Measurements from ENCODE around the gene MAGI2. TPM values are rescaled to one million over a fixed set of nuclear protein-coding genes. Genes with fewer than 3 reads are reported as not detected.
"Not testable (repeated sequence)": the region's sequence is repeated elsewhere in the genome, so short reads cannot be mapped to it uniquely, and the experiment has no call there.

MAGI2 gene
- total RNA-seq, 1 experiment from 2014 or later: 0.52 TPM

DNA sequence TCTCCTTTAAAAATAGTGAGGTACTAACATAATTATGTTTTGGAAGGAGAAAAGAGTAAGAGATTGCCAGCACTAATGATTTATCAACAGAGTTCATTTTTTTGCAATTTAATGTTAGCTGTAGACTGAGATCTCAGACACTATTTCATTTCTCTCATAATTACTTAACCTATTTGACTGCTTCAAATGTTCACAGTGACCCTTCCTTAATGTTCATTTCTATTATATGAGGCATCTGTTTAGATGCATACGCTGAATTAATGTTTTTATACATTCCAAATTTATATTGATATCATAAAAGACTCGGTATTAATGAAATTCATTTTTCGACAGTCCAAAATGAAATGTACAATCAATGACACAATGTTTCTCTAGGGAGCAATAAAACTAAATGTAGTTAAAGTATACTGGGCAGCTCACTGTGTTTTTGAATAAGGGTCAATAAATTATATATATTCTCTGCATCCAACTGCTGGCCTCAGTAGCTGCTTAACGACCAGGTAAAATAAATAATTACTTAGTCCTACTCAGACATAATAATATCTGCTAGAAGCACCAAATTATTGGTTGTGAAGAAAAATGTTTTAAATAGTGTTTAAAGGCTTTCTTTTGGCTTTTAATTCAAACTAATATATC lies 373.4 kb downstream of the MAGI2 start:
- no peak overlapping the region for H3K27ac Mint-ChIP-seq (ENCODE audit: unreplicated experiment)
- H3K36me3 Mint-ChIP-seq (ENCODE audit: insufficient read depth, unreplicated experiment): no peaks in the 10 kb centered on the region
- no peaks in the 10 kb centered on the region for H3K27me3 Mint-ChIP-seq (ENCODE audit: unreplicated experiment)
- no peaks in the 10 kb centered on the region for H3K4me1 Mint-ChIP-seq (ENCODE audit: low read depth, unreplicated experiment)
- CTCF ChIA-PET: no interaction called here
- BruUV-seq (replicated peaks): no TSS peak
- H3K4me3 Mint-ChIP-seq (ENCODE audit: low read depth, unreplicated experiment): no peak overlapping the region
- no peak for DNase-seq
- TF ChIP-seq, protein P1, sequence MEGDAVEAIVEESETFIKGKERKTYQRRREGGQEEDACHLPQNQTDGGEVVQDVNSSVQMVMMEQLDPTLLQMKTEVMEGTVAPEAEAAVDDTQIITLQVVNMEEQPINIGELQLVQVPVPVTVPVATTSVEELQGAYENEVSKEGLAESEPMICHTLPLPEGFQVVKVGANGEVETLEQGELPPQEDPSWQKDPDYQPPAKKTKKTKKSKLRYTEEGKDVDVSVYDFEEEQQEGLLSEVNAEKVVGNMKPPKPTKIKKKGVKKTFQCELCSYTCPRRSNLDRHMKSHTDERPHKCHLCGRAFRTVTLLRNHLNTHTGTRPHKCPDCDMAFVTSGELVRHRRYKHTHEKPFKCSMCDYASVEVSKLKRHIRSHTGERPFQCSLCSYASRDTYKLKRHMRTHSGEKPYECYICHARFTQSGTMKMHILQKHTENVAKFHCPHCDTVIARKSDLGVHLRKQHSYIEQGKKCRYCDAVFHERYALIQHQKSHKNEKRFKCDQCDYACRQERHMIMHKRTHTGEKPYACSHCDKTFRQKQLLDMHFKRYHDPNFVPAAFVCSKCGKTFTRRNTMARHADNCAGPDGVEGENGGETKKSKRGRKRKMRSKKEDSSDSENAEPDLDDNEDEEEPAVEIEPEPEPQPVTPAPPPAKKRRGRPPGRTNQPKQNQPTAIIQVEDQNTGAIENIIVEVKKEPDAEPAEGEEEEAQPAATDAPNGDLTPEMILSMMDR (IDR thresholded peaks at IDR 0.05; ENCODE audit: unreplicated experiment): no peak
- intact Hi-C loops (cut with micrococcal nuclease; ENCODE audit: unreplicated experiment): no loop called here
- H3K9me3 Mint-ChIP-seq (ENCODE audit: low read depth, unreplicated experiment): no peaks in the 10 kb centered on the region

GRCh38 chr7:79078273-79078672 lies 375.2 kb downstream of the MAGI2 start:
- intact Hi-C loops (cut with micrococcal nuclease; ENCODE audit: unreplicated experiment): no loop called here
- BruUV-seq (replicated peaks): no TSS peak
- Mint-ChIP-seq H3K4me1 (ENCODE audit: low read depth, unreplicated experiment) (no peaks in the 10 kb centered on the region), H3K27me3 (ENCODE audit: unreplicated experiment) (no peaks in the 10 kb centered on the region), H3K27ac (ENCODE audit: unreplicated experiment) (no peak overlapping the region), H3K4me3 (ENCODE audit: low read depth, unreplicated experiment) (no peak overlapping the region), H3K36me3 (ENCODE audit: insufficient read depth, unreplicated experiment) (no peaks in the 10 kb centered on the region), H3K9me3 (ENCODE audit: low read depth, unreplicated experiment) (no peaks in the 10 kb centered on the region)
- TF ChIP-seq, protein P1 (IDR thresholded peaks at IDR 0.05; ENCODE audit: unreplicated experiment): no peak
- no peak for DNase-seq
- CTCF ChIA-PET: no interaction called here

DNA sequence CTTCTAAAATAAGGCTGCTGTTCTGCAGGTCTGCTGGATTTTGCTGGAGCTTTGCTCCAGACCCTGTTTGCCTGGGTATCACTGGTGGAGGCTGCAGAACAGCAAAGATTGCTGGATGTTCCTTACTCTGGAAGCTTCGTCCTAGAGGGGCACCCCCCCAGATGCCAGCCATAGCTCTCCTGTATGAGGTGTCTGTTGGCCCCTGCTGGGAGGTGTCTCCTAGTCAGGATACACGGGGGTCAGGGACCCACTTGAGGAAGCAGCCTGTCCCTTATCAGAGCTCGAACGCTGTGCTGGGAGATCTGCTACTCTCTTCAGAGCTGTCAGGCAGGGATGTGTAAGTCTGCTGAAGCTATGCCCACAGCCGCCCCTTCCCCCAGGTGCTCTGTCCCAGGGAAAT lies 382.3 kb downstream of the MAGI2 start:
- H3K27me3 Mint-ChIP-seq (ENCODE audit: unreplicated experiment); H3K36me3 Mint-ChIP-seq (ENCODE audit: insufficient read depth, unreplicated experiment); H3K27ac Mint-ChIP-seq (ENCODE audit: unreplicated experiment); H3K4me1 Mint-ChIP-seq (ENCODE audit: low read depth, unreplicated experiment); H3K4me3 Mint-ChIP-seq (ENCODE audit: low read depth, unreplicated experiment); DNase-seq; intact Hi-C loops (cut with micrococcal nuclease; ENCODE audit: unreplicated experiment); CTCF ChIA-PET; H3K9me3 Mint-ChIP-seq (ENCODE audit: low read depth, unreplicated experiment); BruUV-seq (replicated peaks): not testable (repeated sequence)

GRCh38 chr7:79064187-79064823 lies 389.2 kb downstream of the MAGI2 start:
- DNase-seq: no peak
- Mint-ChIP-seq H3K36me3 (ENCODE audit: insufficient read depth, unreplicated experiment) (no peaks in the 10 kb centered on the region), H3K4me3 (ENCODE audit: low read depth, unreplicated experiment) (no peak overlapping the region), H3K27ac (ENCODE audit: unreplicated experiment) (no peak overlapping the region), H3K4me1 (ENCODE audit: low read depth, unreplicated experiment) (no peaks in the 10 kb centered on the region), H3K9me3 (ENCODE audit: low read depth, unreplicated experiment) (no peaks in the 10 kb centered on the region), H3K27me3 (ENCODE audit: unreplicated experiment) (no peaks in the 10 kb centered on the region)
- intact Hi-C loops (cut with micrococcal nuclease; ENCODE audit: unreplicated experiment): no loop called here
- TF ChIP-seq, protein P1 (IDR thresholded peaks at IDR 0.05; ENCODE audit: unreplicated experiment): no peak
- BruUV-seq (replicated peaks): no TSS peak
- CTCF ChIA-PET: no interaction called here

DNA sequence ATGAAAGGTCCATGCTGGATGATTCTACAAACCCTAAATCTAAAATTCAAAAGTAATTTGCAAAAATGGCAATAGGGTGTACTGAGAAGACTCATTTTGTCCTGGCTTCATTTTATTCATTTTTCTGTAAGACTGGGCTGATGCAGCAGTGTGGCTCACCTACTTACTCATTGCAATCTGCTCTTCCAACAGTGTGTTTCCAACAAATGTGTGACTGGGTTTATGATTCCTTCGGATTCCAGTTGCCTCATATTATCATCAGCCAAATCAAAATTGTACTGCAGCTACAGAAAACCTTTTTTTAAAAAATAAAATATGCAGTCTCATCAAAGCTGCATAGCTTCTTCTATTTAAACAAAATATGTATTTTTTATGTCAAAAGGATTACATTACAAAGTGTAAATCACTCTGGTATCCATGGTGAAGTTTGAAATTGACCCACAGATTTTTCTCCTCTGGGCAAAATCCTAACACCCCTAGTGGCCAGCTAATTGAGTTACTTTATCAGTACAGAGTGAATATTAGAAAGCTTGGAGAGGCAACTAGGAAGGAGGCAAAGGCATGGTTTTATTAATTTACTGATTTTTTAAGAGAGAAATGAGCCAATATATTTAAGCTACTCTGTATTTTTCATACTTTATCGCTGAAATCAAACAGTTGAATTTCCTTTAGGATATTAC lies 390.3 kb downstream of the MAGI2 start:
- no TSS peak for BruUV-seq (replicated peaks)
- H3K27me3 Mint-ChIP-seq (ENCODE audit: unreplicated experiment): no peaks in the 10 kb centered on the region
- DNase-seq: no peak
- no peak overlapping the region for H3K27ac Mint-ChIP-seq (ENCODE audit: unreplicated experiment)
- intact Hi-C loops (cut with micrococcal nuclease; ENCODE audit: unreplicated experiment): no loop called here
- H3K36me3 Mint-ChIP-seq (ENCODE audit: insufficient read depth, unreplicated experiment): no peaks in the 10 kb centered on the region
- no peaks in the 10 kb centered on the region for H3K4me1 Mint-ChIP-seq (ENCODE audit: low read depth, unreplicated experiment)
- H3K9me3 Mint-ChIP-seq (ENCODE audit: low read depth, unreplicated experiment): no peaks in the 10 kb centered on the region
- no peak overlapping the region for H3K4me3 Mint-ChIP-seq (ENCODE audit: low read depth, unreplicated experiment)
- TF ChIP-seq, protein P1 (IDR thresholded peaks at IDR 0.05; ENCODE audit: unreplicated experiment): no peak
- CTCF ChIA-PET: no interaction called here
